H9 (cell line): Measurements from ENCODE around the gene SLC12A3. TPM values are rescaled to one million over a fixed set of nuclear protein-coding genes. Genes with fewer than 3 reads are reported as not detected.

Experiments
- DNase-seq: peaks from one replicate; pipeline ENCODE4 v3.0.0-alpha.2; 2017
- H2AFZ ChIP-seq: one replicate; pipeline ENCODE4 v1.6.1; 2013; ENCODE audit warnings: mild to moderate bottlenecking, low read length, control low read depth, moderate library complexity
- H2AK5ac ChIP-seq: 2 replicates; pipeline ENCODE4 v1.6.1; 2013; ENCODE audit warnings: low read length, control low read depth, mixed read lengths; ENCODE audit not compliant: insufficient read length
- H2BK120ac ChIP-seq: one replicate; pipeline ENCODE4 v1.6.1; 2013; ENCODE audit warnings: low read depth, mild to moderate bottlenecking, low read length, control low read depth, inconsistent platforms; ENCODE audit not compliant: poor library complexity, severe bottlenecking
- H2BK12ac ChIP-seq: 2 replicates; pipeline ENCODE4 v1.6.1; 2013; ENCODE audit warnings: low read length, control low read depth, mixed read lengths, low read depth; ENCODE audit not compliant: insufficient read length
- H2BK15ac ChIP-seq: 2 replicates; pipeline ENCODE4 v1.6.1; 2013; ENCODE audit warnings: low read depth, low read length, control low read depth
- H2BK20ac ChIP-seq: one replicate; pipeline ENCODE4 v1.6.1; 2013; ENCODE audit warnings: low read depth, mild to moderate bottlenecking, low read length, control low read depth, inconsistent platforms; ENCODE audit not compliant: poor library complexity, severe bottlenecking
- H2BK5ac ChIP-seq: 2 replicates; pipeline ENCODE4 v1.6.1; 2013; ENCODE audit warnings: low read length, control low read depth, mixed read lengths; ENCODE audit not compliant: insufficient read length
- H3K14ac ChIP-seq: 2 replicates; pipeline ENCODE4 v1.6.1; 2013; ENCODE audit warnings: low read length, control low read depth; ENCODE audit not compliant: insufficient read depth
- H3K18ac ChIP-seq: 2 replicates; pipeline ENCODE4 v1.6.1; 2013; ENCODE audit warnings: low read depth, mild to moderate bottlenecking, mixed read lengths, low read length, control low read depth; ENCODE audit not compliant: insufficient read length
- H3K23ac ChIP-seq: 2 replicates; pipeline ENCODE4 v1.6.1; 2013; ENCODE audit warnings: low read length, control low read depth, mixed read lengths, low read depth; ENCODE audit not compliant: insufficient read length
- H3K23me2 ChIP-seq: 2 replicates; pipeline ENCODE4 v1.6.1; 2013; ENCODE audit warnings: low read depth, mild to moderate bottlenecking, mixed read lengths, low read length, control low read depth; ENCODE audit not compliant: insufficient read length, poor library complexity, severe bottlenecking
- H3K27ac ChIP-seq: 2 replicates; pipeline ENCODE4 v1.5.1; 2013; ENCODE audit warnings: low read length, control low read depth, mixed read lengths, low read depth; ENCODE audit not compliant: insufficient read length
- H3K27me3 ChIP-seq: 2 replicates; pipeline ENCODE4 v1.6.1; 2013; ENCODE audit warnings: low read length, control low read depth, inconsistent platforms; ENCODE audit not compliant: insufficient read depth
- H3K4ac ChIP-seq: 2 replicates; pipeline ENCODE4 v1.6.1; 2013; ENCODE audit warnings: low read depth, mild to moderate bottlenecking, control low read depth, inconsistent platforms, low read length, moderate library complexity
- H3K4me1 ChIP-seq: 2 replicates; pipeline ENCODE4 v1.6.1; 2013; ENCODE audit warnings: low read length, control low read depth, inconsistent platforms; ENCODE audit not compliant: insufficient read depth
- H3K4me2 ChIP-seq: 2 replicates; pipeline ENCODE4 v1.6.1; 2013; ENCODE audit warnings: low read length, control low read depth, mixed read lengths; ENCODE audit not compliant: insufficient read length, insufficient read depth
- H3K56ac ChIP-seq: 2 replicates; pipeline ENCODE4 v1.6.1; 2013; ENCODE audit warnings: low read depth, mild to moderate bottlenecking, mixed read lengths, low read length, control low read depth; ENCODE audit not compliant: insufficient read length
- H3K79me1 ChIP-seq: 2 replicates; pipeline ENCODE4 v1.6.1; 2013; ENCODE audit warnings: low read depth, mild to moderate bottlenecking, moderate library complexity, low read length, control low read depth, inconsistent platforms; ENCODE audit not compliant: insufficient read depth, poor library complexity, severe bottlenecking
- H3K79me2 ChIP-seq: 2 replicates; pipeline ENCODE4 v1.6.1; 2013; ENCODE audit warnings: low read length, control low read depth, inconsistent platforms; ENCODE audit not compliant: insufficient read depth
- H3K9ac ChIP-seq: 2 replicates; pipeline ENCODE4 v1.6.1; 2013; ENCODE audit warnings: low read length, control low read depth, mixed read lengths; ENCODE audit not compliant: insufficient read length; ENCODE audit errors: extremely low read depth
- H3K9me3 ChIP-seq: one replicate; pipeline ENCODE4 v1.6.1; 2013; ENCODE audit warnings: low read depth, low read length, inconsistent platforms; ENCODE audit not compliant: control insufficient read depth
- H3T11ph ChIP-seq: one replicate; pipeline ENCODE4 v1.6.1; 2013; ENCODE audit warnings: mild to moderate bottlenecking, low read length, control low read depth, inconsistent platforms
- H4K20me1 ChIP-seq: one replicate; pipeline ENCODE4 v1.6.1; 2013; ENCODE audit not compliant: control insufficient read depth, insufficient read length, insufficient read depth
- H4K5ac ChIP-seq: 2 replicates; pipeline ENCODE4 v1.6.1; 2013; ENCODE audit warnings: low read depth, mild to moderate bottlenecking, mixed read lengths, low read length, control low read depth; ENCODE audit not compliant: insufficient read length
- H4K8ac ChIP-seq: replicated peaks from 2 replicates; pipeline ENCODE4 v1.6.1; 2013; ENCODE audit warnings: low read length, control low read depth, mixed read lengths, low read depth; ENCODE audit not compliant: insufficient read length
- H4K91ac ChIP-seq: 2 replicates; pipeline ENCODE4 v1.6.1; 2013; ENCODE audit warnings: low read depth, mild to moderate bottlenecking, moderate library complexity, mixed read lengths, low read length, control low read depth; ENCODE audit not compliant: insufficient read length
- H3K27ac Mint-ChIP-seq, 3 experiments: 2 replicates in 2 of 3; 3 replicates in 1 of 3; pipeline ENCODE4 v1.8.0; 2020 to 2021; ENCODE audit warnings: mixed read lengths in 3 of 3, mild to moderate bottlenecking in 1 of 3, moderate library complexity in 1 of 3
- H3K27me3 Mint-ChIP-seq: 2 replicates; pipeline ENCODE4 v1.8.0; 2021; ENCODE audit warnings: low read depth, mild to moderate bottlenecking, moderate library complexity, mixed read lengths
- H3K36me3 Mint-ChIP-seq, 3 experiments: 2 replicates in 2 of 3; 3 replicates in 1 of 3; pipeline ENCODE4 v1.8.0; 2020 to 2021; ENCODE audit warnings: low read depth in 3 of 3, mixed read lengths in 3 of 3; ENCODE audit not compliant: insufficient read depth in 1 of 3
- H3K4me1 Mint-ChIP-seq, 2 experiments: 2 replicates each; pipeline ENCODE4 v1.8.0; 2020; ENCODE audit warnings: mixed read lengths in 2 of 2
- H3K4me3 Mint-ChIP-seq, 2 experiments: 2 replicates in 1 of 2; 3 replicates in 1 of 2; pipeline ENCODE4 v1.8.0; 2020 to 2021; ENCODE audit warnings: mild to moderate bottlenecking in 2 of 2, mixed read lengths in 2 of 2, moderate library complexity in 1 of 2
- H3K9me3 Mint-ChIP-seq, 2 experiments: 2 replicates in 1 of 2; 3 replicates in 1 of 2; pipeline ENCODE4 v1.8.0; 2020; ENCODE audit warnings: mild to moderate bottlenecking in 2 of 2, mixed read lengths in 2 of 2, moderate library complexity in 1 of 2
- WGBS: extraction: QIAGEN DNeasy Blood & Tissue Kit; methylation state at CpG from one replicate; pipeline ENCODE4 v1.1.7; 2013; ENCODE audit warnings: missing lambda C conversion rate, low lambda C conversion rate, mixed read lengths; ENCODE audit not compliant: insufficient read length; ENCODE audit errors: extremely low coverage; 5-methylcytosine and 5-hydroxymethylcytosine counted together
- total RNA-seq: library from RNA; stranded (reverse); gene quantifications from 2 replicates; pipeline ENCODE4 v1.2.1, GENCODE V29; 2021
- TF ChIP-seq, protein P1 (sequence below): fragments of 200-600 bp; sonication (generic); conservative IDR thresholded peaks from 3 replicates; pipeline ENCODE4 v1.8.0; 2021; ENCODE audit warnings: antibody characterized with exemption, mild to moderate bottlenecking

Gene SLC12A3
- total RNA-seq, 1 experiment from 2014 or later: not detected

- H2BK120ac ChIP-seq: no peak overlapping the region
- Mint-ChIP-seq H3K9me3 (no peaks in the 10 kb centered on the region), H3K4me1 (no peaks in the 10 kb centered on the region), H3K27ac (peak overlapping the region in 1 of 3 experiments; percentile 24; a peak in 1 of 7 replicates), H3K36me3 (no peaks in the 10 kb centered on the region), H3K27me3 (peaks cover 1% of the 10 kb centered on the region; the same call in 1 of the 2 replicates), H3K4me3 (no peak overlapping the region)
- H4K5ac ChIP-seq: no peak overlapping the region
- no peak overlapping the region for H2BK5ac ChIP-seq
- no peak overlapping the region for H3K56ac ChIP-seq
- DNase-seq: no peak
- H3K9me3 ChIP-seq: no peaks in the 10 kb centered on the region
- no peak overlapping the region for H3K27ac ChIP-seq
- H2BK12ac ChIP-seq: no peak overlapping the region
- 0 out of 2 replicates have a peak, but pooled peaks cover 1% of the 10 kb centered on the region for H3K79me2 ChIP-seq
- H3K23ac ChIP-seq: no peak overlapping the region
- no peak overlapping the region for H4K91ac ChIP-seq
- no peaks in the 10 kb centered on the region for H3K4me1 ChIP-seq
- no peak overlapping the region for H2AK5ac ChIP-seq
- H2AFZ ChIP-seq: no peak overlapping the region
- no peak overlapping the region for H3K4me2 ChIP-seq
- no peak overlapping the region for H4K8ac ChIP-seq
- no peak overlapping the region for H3K4ac ChIP-seq
- no CpG with 5 or more reads among the region's 12 CpGs for WGBS
- H3K79me1 ChIP-seq: no peaks in the 10 kb centered on the region
- no peak overlapping the region for H2BK20ac ChIP-seq
- H3T11ph ChIP-seq: no peak overlapping the region
- H4K20me1 ChIP-seq: no peaks in the 10 kb centered on the region
- H3K14ac ChIP-seq: peak overlapping the region; percentile 22; the same call in 1 of the 2 replicates
- TF ChIP-seq, protein P1, sequence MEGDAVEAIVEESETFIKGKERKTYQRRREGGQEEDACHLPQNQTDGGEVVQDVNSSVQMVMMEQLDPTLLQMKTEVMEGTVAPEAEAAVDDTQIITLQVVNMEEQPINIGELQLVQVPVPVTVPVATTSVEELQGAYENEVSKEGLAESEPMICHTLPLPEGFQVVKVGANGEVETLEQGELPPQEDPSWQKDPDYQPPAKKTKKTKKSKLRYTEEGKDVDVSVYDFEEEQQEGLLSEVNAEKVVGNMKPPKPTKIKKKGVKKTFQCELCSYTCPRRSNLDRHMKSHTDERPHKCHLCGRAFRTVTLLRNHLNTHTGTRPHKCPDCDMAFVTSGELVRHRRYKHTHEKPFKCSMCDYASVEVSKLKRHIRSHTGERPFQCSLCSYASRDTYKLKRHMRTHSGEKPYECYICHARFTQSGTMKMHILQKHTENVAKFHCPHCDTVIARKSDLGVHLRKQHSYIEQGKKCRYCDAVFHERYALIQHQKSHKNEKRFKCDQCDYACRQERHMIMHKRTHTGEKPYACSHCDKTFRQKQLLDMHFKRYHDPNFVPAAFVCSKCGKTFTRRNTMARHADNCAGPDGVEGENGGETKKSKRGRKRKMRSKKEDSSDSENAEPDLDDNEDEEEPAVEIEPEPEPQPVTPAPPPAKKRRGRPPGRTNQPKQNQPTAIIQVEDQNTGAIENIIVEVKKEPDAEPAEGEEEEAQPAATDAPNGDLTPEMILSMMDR: no peak
- H2BK15ac ChIP-seq: no peak overlapping the region
- no peak overlapping the region for H3K9ac ChIP-seq
- H3K18ac ChIP-seq: no peak overlapping the region
- H3K27me3 ChIP-seq: no peaks in the 10 kb centered on the region
- no peaks in the 10 kb centered on the region for H3K23me2 ChIP-seq
Observed at GRCh38 chr16:56894331-56894917, 29.4 kb downstream of the SLC12A3 start.
